Mesothelial cell of epicardium (in vitro differentiated cells): ENCODE data around the gene RUNX1. TPM values are rescaled to one million over a fixed set of nuclear protein-coding genes. Genes with fewer than 3 reads are reported as not detected.

ENCODE experiments used
- DNase-seq, 2 experiments: peaks; one replicate each; pipeline ENCODE4 v3.0.0; 2021; ENCODE audit warnings: low spot score in 2 of 2; ENCODE audit not compliant: unreplicated experiment in 2 of 2
- H3K27ac Mint-ChIP-seq: 2 replicates; pipeline ENCODE4 v1.8.0; 2021; ENCODE audit warnings: mixed read lengths
- H3K27me3 Mint-ChIP-seq: 2 replicates; pipeline ENCODE4 v1.8.0; 2021; ENCODE audit warnings: low read depth, mixed read lengths
- H3K36me3 Mint-ChIP-seq: 2 replicates; pipeline ENCODE4 v1.8.0; 2021; ENCODE audit warnings: mixed read lengths
- H3K4me1 Mint-ChIP-seq: 2 replicates; pipeline ENCODE4 v1.8.0; 2021; ENCODE audit warnings: mixed read lengths
- H3K4me3 Mint-ChIP-seq: 2 replicates; pipeline ENCODE4 v1.8.0; 2021; ENCODE audit warnings: mild to moderate bottlenecking, moderate library complexity, mixed read lengths
- H3K9me3 Mint-ChIP-seq: 2 replicates; pipeline ENCODE4 v1.8.0; 2021; ENCODE audit warnings: mixed read lengths
- total RNA-seq: library from RNA; stranded (reverse); gene quantifications from 3 replicates; pipeline ENCODE4 v1.2.1, GENCODE V29; 2021
- TF ChIP-seq, protein P1 (sequence below): fragments of 200-600 bp; sonication (generic); IDR thresholded peaks from one replicate; pipeline ENCODE4 v1.5.0; 2021; ENCODE audit warnings: antibody characterized with exemption; ENCODE audit not compliant: unreplicated experiment

RUNX1 gene
- total RNA-seq, 1 donor from 2014 or later = 41.2 TPM

- TF ChIP-seq, protein P1, sequence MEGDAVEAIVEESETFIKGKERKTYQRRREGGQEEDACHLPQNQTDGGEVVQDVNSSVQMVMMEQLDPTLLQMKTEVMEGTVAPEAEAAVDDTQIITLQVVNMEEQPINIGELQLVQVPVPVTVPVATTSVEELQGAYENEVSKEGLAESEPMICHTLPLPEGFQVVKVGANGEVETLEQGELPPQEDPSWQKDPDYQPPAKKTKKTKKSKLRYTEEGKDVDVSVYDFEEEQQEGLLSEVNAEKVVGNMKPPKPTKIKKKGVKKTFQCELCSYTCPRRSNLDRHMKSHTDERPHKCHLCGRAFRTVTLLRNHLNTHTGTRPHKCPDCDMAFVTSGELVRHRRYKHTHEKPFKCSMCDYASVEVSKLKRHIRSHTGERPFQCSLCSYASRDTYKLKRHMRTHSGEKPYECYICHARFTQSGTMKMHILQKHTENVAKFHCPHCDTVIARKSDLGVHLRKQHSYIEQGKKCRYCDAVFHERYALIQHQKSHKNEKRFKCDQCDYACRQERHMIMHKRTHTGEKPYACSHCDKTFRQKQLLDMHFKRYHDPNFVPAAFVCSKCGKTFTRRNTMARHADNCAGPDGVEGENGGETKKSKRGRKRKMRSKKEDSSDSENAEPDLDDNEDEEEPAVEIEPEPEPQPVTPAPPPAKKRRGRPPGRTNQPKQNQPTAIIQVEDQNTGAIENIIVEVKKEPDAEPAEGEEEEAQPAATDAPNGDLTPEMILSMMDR = no peak
- peaks cover 15% of the 10 kb centered on the region for H3K36me3 Mint-ChIP-seq
- peaks cover 54% of the 10 kb centered on the region for H3K4me1 Mint-ChIP-seq
- H3K4me3 Mint-ChIP-seq = no peak overlapping the region
- H3K27me3 Mint-ChIP-seq = no peaks in the 10 kb centered on the region
- DNase-seq = no peak
- H3K27ac Mint-ChIP-seq = peak overlapping the region; percentile 95
- H3K9me3 Mint-ChIP-seq = no peaks in the 10 kb centered on the region
Observed at GRCh38 chr21:34864370-34865149, 184.5 kb downstream of the RUNX1 start.

DNA sequence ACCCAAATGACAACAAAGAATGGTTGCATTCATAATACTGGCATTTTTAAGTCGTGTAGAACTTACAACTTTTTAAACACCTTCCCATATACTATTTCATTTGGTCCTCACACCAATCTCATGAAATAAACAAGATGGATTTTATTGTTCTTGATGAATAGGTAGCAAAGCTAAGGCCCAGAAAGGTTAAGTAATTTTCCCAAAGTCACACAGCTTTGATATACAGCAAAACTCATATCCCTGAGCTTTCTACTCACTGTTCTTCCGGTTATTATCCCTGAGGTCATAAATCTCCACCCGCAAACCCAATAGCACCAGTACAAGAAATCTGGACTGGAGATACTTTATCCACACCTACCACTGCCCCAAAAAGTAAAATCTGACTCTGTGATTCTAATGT lies 186.2 kb downstream of the RUNX1 start:
- no peak for DNase-seq
- H3K27ac Mint-ChIP-seq = no peak overlapping the region
- H3K9me3 Mint-ChIP-seq = no peaks in the 10 kb centered on the region
- H3K4me1 Mint-ChIP-seq = peaks cover 40% of the 10 kb centered on the region
- no peak overlapping the region for H3K4me3 Mint-ChIP-seq
- H3K27me3 Mint-ChIP-seq = no peaks in the 10 kb centered on the region
- peaks cover 10% of the 10 kb centered on the region for H3K36me3 Mint-ChIP-seq
- TF ChIP-seq, protein P1 = no peak

- Mint-ChIP-seq H3K4me3 (no peak overlapping the region), H3K4me1 (peaks cover 31% of the 10 kb centered on the region), H3K36me3 (peaks cover 15% of the 10 kb centered on the region), H3K9me3 (no peaks in the 10 kb centered on the region), H3K27me3 (no peaks in the 10 kb centered on the region), H3K27ac (no peak overlapping the region)
- TF ChIP-seq, protein P1 = no peak
- no peak for DNase-seq
Observed at GRCh38 chr21:34861258-34861657, 187.8 kb downstream of the RUNX1 start.

- Mint-ChIP-seq H3K27ac (no peak overlapping the region), H3K27me3 (no peaks in the 10 kb centered on the region), H3K9me3 (no peaks in the 10 kb centered on the region), H3K4me3 (no peak overlapping the region), H3K36me3 (peaks cover 19% of the 10 kb centered on the region), H3K4me1 (peaks cover 20% of the 10 kb centered on the region)
- TF ChIP-seq, protein P1 = no peak
- DNase-seq = no peak
Observed at GRCh38 chr21:34859976-34860653, 189.0 kb downstream of the RUNX1 start.

DNA sequence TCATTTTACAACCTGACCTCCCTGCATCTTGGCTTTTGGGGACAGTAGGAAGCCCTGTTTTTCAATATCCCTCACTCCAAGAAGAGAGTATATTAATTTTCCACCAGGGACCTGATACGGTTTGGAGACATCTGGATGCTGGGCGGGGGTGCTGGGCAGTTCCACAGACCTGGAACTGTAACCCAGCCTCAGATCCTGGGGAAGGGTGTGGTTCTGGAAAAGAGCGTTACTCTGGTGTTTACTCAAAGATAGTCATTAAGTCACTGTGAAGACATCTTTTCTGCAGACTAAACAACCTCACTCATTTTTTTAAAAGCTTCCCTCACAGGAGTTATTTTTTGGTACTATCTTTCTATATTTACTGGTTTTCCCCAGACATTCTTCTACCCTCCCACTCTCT lies 190.5 kb downstream of the RUNX1 start:
- Mint-ChIP-seq H3K27me3 (no peaks in the 10 kb centered on the region), H3K27ac (no peak overlapping the region), H3K4me3 (no peak overlapping the region), H3K9me3 (no peaks in the 10 kb centered on the region), H3K36me3 (peaks cover 22% of the 10 kb centered on the region), H3K4me1 (peaks cover 5% of the 10 kb centered on the region)
- TF ChIP-seq, protein P1 = no peak
- DNase-seq = no peak
